GM18499 (cell line): ENCODE results near the gene HIPK1.

Experiments
- ATAC-seq: cut with Tn5 transposase; IDR thresholded peaks from one replicate; pipeline ENCODE4 v1.9.1; 2021; ENCODE audit warnings: moderate number of reproducible peaks; ENCODE audit not compliant: insufficient read depth, unreplicated experiment

The HIPK1 gene

GRCh38 chr1:113912594-113913311 is 16.4 kb upstream of the HIPK1 start:
- no peak for ATAC-seq

GRCh38 chr1:113913312-113913668 is 15.8 kb upstream of the HIPK1 start:
- no peak for ATAC-seq

DNA sequence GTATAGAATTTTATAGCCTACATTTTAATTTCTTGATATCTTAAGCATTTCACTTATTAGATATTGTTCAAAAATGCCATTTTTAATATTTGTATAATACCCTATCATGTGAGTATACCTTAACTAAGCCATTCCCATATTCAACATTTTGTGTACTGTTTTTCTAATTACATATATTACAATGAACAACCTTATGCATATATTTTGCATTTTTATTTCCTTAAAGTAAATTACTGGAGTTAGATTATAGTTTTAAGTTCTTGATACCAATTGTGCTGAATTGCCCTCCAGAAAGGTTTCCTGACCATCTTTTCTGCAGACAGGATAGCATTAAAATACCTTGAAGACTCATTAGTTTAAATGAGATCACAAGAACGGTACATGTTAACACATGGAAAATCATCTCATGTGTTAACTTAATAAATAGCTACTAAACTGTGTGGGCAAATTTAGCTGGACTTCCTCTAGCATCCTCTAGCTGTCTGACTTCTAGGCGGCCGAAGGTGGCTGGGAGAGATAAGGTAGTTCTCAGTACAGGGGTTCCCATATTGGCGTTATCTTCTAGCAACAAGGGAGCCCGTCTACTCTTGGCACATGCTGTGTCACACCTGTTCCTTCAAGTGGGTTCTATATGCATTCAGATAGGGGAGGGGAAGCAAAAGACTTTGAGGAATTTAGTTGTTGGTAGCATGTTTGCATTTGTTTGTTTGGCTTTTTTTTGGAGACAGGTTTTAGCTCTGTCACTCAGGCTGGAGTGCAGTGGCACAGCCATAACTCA is 15.0 kb upstream of the HIPK1 start:
- no peak for ATAC-seq

DNA sequence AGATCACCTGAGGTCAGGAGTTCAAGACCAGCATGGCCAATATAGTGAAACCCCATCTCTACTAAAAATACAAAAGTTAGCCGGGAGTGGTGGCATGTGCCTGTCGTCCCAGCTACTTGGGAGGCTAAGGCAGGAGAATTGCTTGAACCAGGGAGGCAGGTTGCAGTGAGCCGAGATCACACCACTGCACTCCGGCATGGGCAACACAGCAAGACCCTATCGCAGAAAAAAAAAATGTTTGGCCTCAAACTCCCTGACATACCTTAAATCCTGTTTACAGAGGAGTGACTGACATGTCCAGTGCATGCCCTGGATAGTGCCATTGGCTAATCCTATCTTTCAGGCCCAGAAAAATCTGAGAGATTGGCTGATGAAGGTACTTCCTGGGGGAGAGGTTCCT is 12.2 kb upstream of the HIPK1 start:
- no peak for ATAC-seq

GRCh38 chr1:113917400-113918082 is 11.6 kb upstream of the HIPK1 start:
- no peak for ATAC-seq

DNA sequence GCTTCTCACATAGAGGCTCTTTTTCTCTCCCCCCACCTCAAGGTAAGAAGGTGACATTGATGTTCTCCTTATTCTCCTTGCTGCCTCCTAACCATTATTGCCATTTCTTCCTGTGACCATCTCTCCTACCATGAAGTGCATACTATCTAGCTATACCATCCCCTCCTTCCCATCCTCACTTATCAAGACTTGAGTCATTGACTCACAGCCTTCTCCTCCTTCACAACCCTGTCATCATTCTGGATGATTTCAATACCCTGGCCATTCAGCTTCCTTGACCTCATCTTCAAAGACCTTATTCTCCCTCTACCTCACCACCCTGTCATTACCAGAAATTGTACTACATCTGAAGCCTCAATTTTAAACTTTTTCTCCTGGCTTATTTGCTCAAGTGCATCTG is 10.9 kb upstream of the HIPK1 start:
- no peak for ATAC-seq

GRCh38 chr1:113922957-113923356 is 6.2 kb upstream of the HIPK1 start:
- no peak for ATAC-seq

DNA sequence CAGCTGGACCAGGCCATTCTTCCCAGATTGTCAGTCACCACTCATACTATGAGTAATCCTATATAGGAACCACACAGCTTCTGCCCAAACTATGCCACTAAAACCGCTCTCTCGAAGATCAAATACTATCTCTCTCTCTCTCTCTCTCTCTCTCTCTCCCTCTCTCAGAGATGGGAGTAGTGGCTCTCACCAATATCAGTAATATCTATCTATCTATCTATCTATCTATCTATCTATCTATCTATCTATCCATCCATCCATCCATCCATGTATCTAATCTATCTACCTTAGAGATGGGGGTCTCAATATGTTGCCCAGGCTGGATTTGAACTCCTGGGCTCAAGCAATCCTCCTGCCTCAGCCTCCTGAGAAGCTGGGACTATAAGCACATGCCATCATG is 4.7 kb upstream of the HIPK1 start:
- ATAC-seq, result no peak

- ATAC-seq, result no peak
Measured at GRCh38 chr1:113928187-113928930, 765 bp upstream of the HIPK1 start.

DNA sequence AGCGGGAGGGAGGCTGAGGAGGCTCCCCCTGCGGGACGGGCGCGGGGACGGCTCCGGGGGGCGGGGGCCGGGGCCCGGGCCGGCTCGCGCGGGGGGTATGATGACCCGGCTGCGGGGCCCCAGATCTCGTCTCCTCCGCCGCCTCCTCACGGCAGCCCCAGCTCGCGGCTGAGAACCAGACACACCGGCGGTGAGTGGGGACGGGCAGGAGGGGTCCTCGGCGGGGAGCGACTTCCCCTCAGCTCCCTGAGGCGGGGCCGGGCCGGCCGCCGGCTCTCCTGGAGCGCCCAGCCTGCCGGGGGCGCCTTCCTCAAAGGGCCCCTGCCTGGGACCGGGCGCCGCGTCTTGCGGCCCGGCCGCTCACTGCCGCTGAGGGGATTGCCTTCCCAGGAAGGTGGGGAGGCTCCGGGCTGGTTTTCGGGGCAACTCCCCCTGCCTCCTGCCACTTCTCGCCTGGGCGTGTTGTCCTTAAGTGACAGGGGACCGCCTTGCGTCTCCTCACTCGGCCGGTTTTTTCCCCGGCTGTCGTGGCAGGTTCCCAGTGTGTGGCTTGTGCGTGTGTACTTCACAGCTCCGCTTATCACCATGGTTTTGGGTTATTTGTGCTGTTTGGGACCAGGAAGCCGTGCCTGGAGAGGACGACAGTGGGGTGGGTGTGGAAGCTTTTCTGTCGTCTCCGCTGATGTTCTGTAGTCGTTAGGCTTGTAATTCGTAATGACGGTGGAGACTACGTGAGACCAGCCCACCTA is 800 bp downstream of the HIPK1 start:
- ATAC-seq, result peak; percentile 13

GRCh38 chr1:113930499-113931161 is 1.5 kb downstream of the HIPK1 start:
- ATAC-seq, result no peak

GRCh38 chr1:113931451-113931851 is 2.3 kb downstream of the HIPK1 start:
- no peak for ATAC-seq

DNA sequence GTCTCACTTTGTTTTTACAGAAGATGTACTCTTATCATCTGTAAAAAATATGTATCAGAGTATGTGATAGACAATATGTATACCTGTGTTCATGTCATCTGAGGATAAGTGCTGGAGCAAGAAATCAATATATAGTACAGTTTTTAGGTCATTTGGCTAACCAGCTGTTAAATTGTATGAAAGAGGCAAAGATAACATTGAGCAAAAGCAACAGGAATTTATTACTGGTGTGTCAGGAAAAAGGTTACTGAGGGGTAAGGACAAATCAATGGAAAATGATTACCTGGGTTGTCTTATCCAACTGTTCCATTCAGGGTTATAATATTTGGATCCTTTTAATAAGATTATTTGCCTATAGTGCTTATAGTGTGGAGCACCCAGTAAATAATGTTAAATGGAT is 4.9 kb downstream of the HIPK1 start:
- no peak for ATAC-seq

DNA sequence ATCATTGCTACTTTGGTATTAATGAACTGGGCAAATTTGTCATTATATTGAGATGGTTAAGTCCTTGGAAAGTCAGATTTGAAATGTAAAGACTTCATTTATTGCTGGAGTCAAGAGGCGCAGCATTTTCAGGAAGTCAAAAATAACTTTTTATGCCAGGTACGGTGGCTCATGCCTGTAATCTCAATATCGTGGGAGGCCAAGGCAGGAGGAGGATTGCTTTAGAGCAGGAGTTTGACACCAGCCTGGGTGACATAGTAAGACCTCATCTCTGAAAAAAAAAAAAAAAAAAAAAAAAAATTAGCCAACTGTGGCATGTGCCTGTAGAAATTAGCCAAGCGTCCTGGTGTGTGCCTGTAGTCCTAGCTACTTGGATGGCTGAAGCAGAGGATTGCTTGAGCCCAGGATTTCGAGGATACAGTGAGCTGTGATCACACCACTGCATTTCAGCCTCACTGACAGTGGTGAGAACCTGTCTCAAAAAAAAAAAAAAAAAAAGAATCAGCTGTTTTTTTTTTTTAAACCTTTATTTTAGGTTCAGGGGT is 5.5 kb downstream of the HIPK1 start:
- no peak for ATAC-seq

DNA sequence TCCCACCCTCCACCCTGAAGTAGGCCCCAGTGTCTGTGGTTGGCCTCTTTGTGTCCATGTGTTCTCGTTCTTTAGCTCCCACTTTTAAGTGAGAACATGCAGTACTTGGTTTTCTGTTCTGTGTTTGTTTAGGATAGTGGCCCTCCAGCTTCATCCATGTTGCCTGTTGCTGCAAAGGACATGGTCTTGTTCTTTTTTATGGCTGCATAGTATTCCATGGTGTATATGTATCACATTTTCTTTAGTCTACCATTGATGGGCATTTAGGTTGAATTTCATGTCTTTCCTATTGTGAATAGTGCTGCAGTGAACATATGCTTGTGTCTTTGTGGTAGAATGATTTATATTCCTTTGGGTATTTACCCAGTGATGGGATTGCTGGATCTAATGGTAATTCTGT is 6.1 kb downstream of the HIPK1 start:
- ATAC-seq, result no peak

DNA sequence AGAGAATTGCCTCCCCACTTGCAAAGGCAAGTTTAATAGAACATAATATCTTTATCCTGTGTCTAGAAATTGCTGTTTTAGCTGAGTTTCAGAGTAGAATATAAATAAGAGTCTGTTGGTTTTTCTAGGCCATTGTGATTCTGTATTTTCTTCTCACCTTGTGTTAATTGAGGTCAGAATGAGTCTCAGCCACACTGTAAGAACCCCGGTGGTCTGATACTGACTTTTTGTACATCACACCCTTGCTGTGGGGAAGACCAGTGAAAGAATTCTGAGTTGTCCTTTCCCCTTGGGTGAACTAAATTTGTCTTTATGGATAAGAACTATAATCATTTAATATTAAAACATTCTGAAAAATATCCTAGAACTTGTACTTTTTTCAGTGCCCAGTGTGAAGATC is 6.8 kb downstream of the HIPK1 start:
- no peak for ATAC-seq

DNA sequence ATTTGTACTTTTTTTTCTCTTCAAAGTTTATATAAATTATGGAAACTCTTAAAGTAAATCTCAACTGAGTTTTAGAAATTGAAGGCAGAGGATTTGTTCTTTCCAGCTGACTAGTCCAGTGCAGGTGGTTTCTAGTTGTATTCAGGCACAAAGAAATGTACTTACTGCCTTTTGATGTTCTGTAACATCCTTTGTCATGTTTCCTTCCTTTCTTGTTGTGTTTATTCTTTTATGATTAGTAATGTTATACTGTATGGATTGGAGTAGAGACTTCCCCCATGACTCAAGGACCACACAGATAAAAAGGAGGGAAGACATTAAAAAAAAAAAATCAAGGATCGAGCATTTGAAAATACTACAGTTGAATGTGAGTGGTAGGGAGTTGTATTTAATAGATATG is 8.0 kb downstream of the HIPK1 start:
- ATAC-seq, result no peak

- ATAC-seq, result no peak
Measured at GRCh38 chr1:113938192-113938591, 9.1 kb downstream of the HIPK1 start.
